Endometrial microvascular endothelial cells (primary cell): ENCODE data around the gene KLHL1. TPM values are rescaled to one million over a fixed set of nuclear protein-coding genes. Genes with fewer than 3 reads are reported as not detected.

Experiments used
- in situ Hi-C: cut with HindIII; loops from 2 replicates; pipeline ENCODE4 v1.10.0; 2017; ENCODE audit warnings: low sequenced_read_pairs, low pct_unique_long_range_greater_than_20kb; ENCODE audit errors: inconsistent ontology term
- total RNA-seq: library from RNA; depleted of rRNA; stranded (reverse); fragments of >200 nt; gene quantifications from one replicate; pipeline ENCODE4 v1.2.3, GENCODE V29; 2015; ENCODE audit errors: inconsistent ontology term

Gene KLHL1
- total RNA-seq, 1 donor from 2014 or later, result not detected

GRCh38 chr13:70023516-70023915 is 84.7 kb downstream of the KLHL1 start:
- in situ Hi-C loops, result no loop called here

- in situ Hi-C loops, result no loop called here
Observed at GRCh38 chr13:70022646-70023045, 85.6 kb downstream of the KLHL1 start.

- in situ Hi-C loops, result no loop called here
Observed at GRCh38 chr13:70016116-70016515, 92.1 kb downstream of the KLHL1 start.

- in situ Hi-C loops, result no loop called here
Observed at GRCh38 chr13:70014337-70014736, 93.9 kb downstream of the KLHL1 start.

GRCh38 chr13:69999875-70000274 is 108.4 kb downstream of the KLHL1 start:
- in situ Hi-C loops, result no loop called here

- in situ Hi-C loops, result no loop called here
Observed at GRCh38 chr13:69997061-69997460, 111.2 kb downstream of the KLHL1 start.

- in situ Hi-C loops, result no loop called here
Observed at GRCh38 chr13:69980799-69981198, 127.5 kb downstream of the KLHL1 start.

- in situ Hi-C loops, result no loop called here
Observed at GRCh38 chr13:69975496-69975895, 132.8 kb downstream of the KLHL1 start.

- in situ Hi-C loops, result no loop called here
Observed at GRCh38 chr13:69970520-69970919, 137.7 kb downstream of the KLHL1 start.

GRCh38 chr13:69959046-69959445 is 149.2 kb downstream of the KLHL1 start:
- in situ Hi-C loops, result no loop called here

GRCh38 chr13:69956839-69957238 is 151.4 kb downstream of the KLHL1 start:
- in situ Hi-C loops, result no loop called here

- in situ Hi-C loops, result no loop called here
Observed at GRCh38 chr13:69956349-69956748, 151.9 kb downstream of the KLHL1 start.

GRCh38 chr13:69955271-69955670 is 153.0 kb downstream of the KLHL1 start:
- in situ Hi-C loops, result no loop called here

GRCh38 chr13:69951412-69951811 is 156.8 kb downstream of the KLHL1 start:
- in situ Hi-C loops, result no loop called here

- in situ Hi-C loops, result no loop called here
Observed at GRCh38 chr13:69950160-69950559, 158.1 kb downstream of the KLHL1 start.

GRCh38 chr13:69948016-69948415 is 160.2 kb downstream of the KLHL1 start:
- in situ Hi-C loops, result no loop called here

GRCh38 chr13:69947582-69947981 is 160.7 kb downstream of the KLHL1 start:
- in situ Hi-C loops, result no loop called here

- in situ Hi-C loops, result no loop called here
Observed at GRCh38 chr13:69946511-69946910, 161.7 kb downstream of the KLHL1 start.

GRCh38 chr13:69935043-69935442 is 173.2 kb downstream of the KLHL1 start:
- in situ Hi-C loops, result no loop called here

GRCh38 chr13:69928262-69928661 is 180.0 kb downstream of the KLHL1 start:
- in situ Hi-C loops, result no loop called here

GRCh38 chr13:69921156-69921555 is 187.1 kb downstream of the KLHL1 start:
- in situ Hi-C loops, result no loop called here

- in situ Hi-C loops, result no loop called here
Observed at GRCh38 chr13:69912630-69913029, 195.6 kb downstream of the KLHL1 start.
